ENCODE results near the gene VIM. TPM values are rescaled to one million over a fixed set of nuclear protein-coding genes. Genes with fewer than 3 reads are reported as not detected.
"Not testable (repeated sequence)": the region's sequence is repeated elsewhere in the genome, so short reads cannot be mapped to it uniquely, and the experiment has no call there.

VIM gene
- total and polyA plus RNA-seq, 4 donors, result 800 to 1,640 (median 1,361) TPM

- Histone ChIP-seq H3K4me3 (no peak overlapping the region), H3K27ac (ENCODE audit: low read depth in 1 of 2, low read length in 1 of 2) (no peak overlapping the region), H3K9me3 (ENCODE audit: control insufficient read depth in 4 of 4, insufficient read depth in 3 of 4, low read length in 3 of 4) (no peaks in the 10 kb centered on the region), H3K4me1 (ENCODE audit: control insufficient read depth in 5 of 5, insufficient read depth in 5 of 5, low read length in 5 of 5) (no peaks in the 10 kb centered on the region), H3K36me3 (ENCODE audit: control insufficient read depth in 4 of 4, insufficient read depth in 4 of 4, low read length in 4 of 4) (no peaks in the 10 kb centered on the region), H3K27me3 (ENCODE audit: control insufficient read depth in 3 of 3, insufficient read depth in 3 of 3, low read length in 2 of 3) (no peaks in the 10 kb centered on the region), H3K9ac (ENCODE audit: insufficient read depth in 1 of 2, low read length in 2 of 2) (no peak overlapping the region)
- no peak for TF ChIP-seq CTCF (IDR thresholded peaks at IDR 0.05; ENCODE audit: control extremely low read depth, extremely low read depth)
- ATAC-seq (ENCODE audit: insufficient read depth, low FRiP score) (no peak), DNase-seq (no peak)
- 90 to 97% methylated on average over 1 of the region's 1 CpG for WGBS, 2 donors
Measured at GRCh38 chr10:17247210-17247609, 19.2 kb downstream of the VIM start.

- Histone ChIP-seq H3K9me3 (ENCODE audit: control insufficient read depth in 4 of 4, insufficient read depth in 3 of 4, low read length in 3 of 4) (no peaks in the 10 kb centered on the region), H3K27me3 (ENCODE audit: control insufficient read depth in 3 of 3, insufficient read depth in 3 of 3, low read length in 2 of 3) (no peaks in the 10 kb centered on the region), H3K9ac (ENCODE audit: insufficient read depth in 1 of 2, low read length in 2 of 2) (no peak overlapping the region), H3K27ac (ENCODE audit: low read depth in 1 of 2, low read length in 1 of 2) (no peak overlapping the region), H3K4me3 (no peak overlapping the region), H3K4me1 (ENCODE audit: control insufficient read depth in 5 of 5, insufficient read depth in 5 of 5, low read length in 5 of 5) (no peaks in the 10 kb centered on the region), H3K36me3 (ENCODE audit: control insufficient read depth in 4 of 4, insufficient read depth in 4 of 4, low read length in 4 of 4) (no peaks in the 10 kb centered on the region)
- no peak for TF ChIP-seq CTCF (IDR thresholded peaks at IDR 0.05; ENCODE audit: control extremely low read depth, extremely low read depth)
- 59 to 89% methylated on average over 1 of the region's 1 CpG for WGBS, 2 donors
- no peak for DNase-seq
- ATAC-seq (ENCODE audit: insufficient read depth, low FRiP score), result no peak
Measured at GRCh38 chr10:17248964-17249363, 20.9 kb downstream of the VIM start.

- H3K4me3 ChIP-seq, result no peak overlapping the region
- ATAC-seq (ENCODE audit: insufficient read depth, low FRiP score) (no peak), DNase-seq (no peak)
- no peaks in the 10 kb centered on the region for H3K4me1 ChIP-seq (ENCODE audit: control insufficient read depth in 5 of 5, insufficient read depth in 5 of 5, low read length in 5 of 5)
- no peak overlapping the region for H3K27ac ChIP-seq (ENCODE audit: low read depth in 1 of 2, low read length in 1 of 2)
- TF ChIP-seq CTCF (IDR thresholded peaks at IDR 0.05; ENCODE audit: control extremely low read depth, extremely low read depth), result no peak
- H3K36me3 ChIP-seq (ENCODE audit: control insufficient read depth in 4 of 4, insufficient read depth in 4 of 4, low read length in 4 of 4), result no peaks in the 10 kb centered on the region
- H3K9me3 ChIP-seq (ENCODE audit: control insufficient read depth in 4 of 4, insufficient read depth in 3 of 4, low read length in 3 of 4), result no peaks in the 10 kb centered on the region
- H3K27me3 ChIP-seq (ENCODE audit: control insufficient read depth in 3 of 3, insufficient read depth in 3 of 3, low read length in 2 of 3), result no peaks in the 10 kb centered on the region
- no peak overlapping the region for H3K9ac ChIP-seq (ENCODE audit: insufficient read depth in 1 of 2, low read length in 2 of 2)
- 69 to 81% methylated on average over 4 of the region's 4 CpGs for WGBS, 2 donors
Measured at GRCh38 chr10:17249820-17250219, 21.8 kb downstream of the VIM start.

GRCh38 chr10:17250736-17251135 is 22.7 kb downstream of the VIM start:
- no peaks in the 10 kb centered on the region for H3K4me1 ChIP-seq (ENCODE audit: control insufficient read depth in 5 of 5, insufficient read depth in 5 of 5, low read length in 5 of 5)
- peak; percentile 5 for TF ChIP-seq CTCF (IDR thresholded peaks at IDR 0.05; ENCODE audit: control extremely low read depth, extremely low read depth)
- no peak overlapping the region for H3K9ac ChIP-seq (ENCODE audit: insufficient read depth in 1 of 2, low read length in 2 of 2)
- no peak overlapping the region for H3K27ac ChIP-seq (ENCODE audit: low read depth in 1 of 2, low read length in 1 of 2)
- H3K27me3 ChIP-seq (ENCODE audit: control insufficient read depth in 3 of 3, insufficient read depth in 3 of 3, low read length in 2 of 3), result no peaks in the 10 kb centered on the region
- ATAC-seq (ENCODE audit: insufficient read depth, low FRiP score) (no peak), DNase-seq (no peak)
- no peaks in the 10 kb centered on the region for H3K36me3 ChIP-seq (ENCODE audit: control insufficient read depth in 4 of 4, insufficient read depth in 4 of 4, low read length in 4 of 4)
- 96 to 98% methylated on average over 2 of the region's 2 CpGs for WGBS, 2 donors
- H3K9me3 ChIP-seq (ENCODE audit: control insufficient read depth in 4 of 4, insufficient read depth in 3 of 4, low read length in 3 of 4), result no peaks in the 10 kb centered on the region
- H3K4me3 ChIP-seq, result no peak overlapping the region

- not testable (repeated sequence) for ATAC-seq (ENCODE audit: insufficient read depth, low FRiP score); H3K27ac ChIP-seq (ENCODE audit: low read depth in 1 of 2, low read length in 1 of 2); DNase-seq; H3K27me3 ChIP-seq (ENCODE audit: control insufficient read depth in 3 of 3, insufficient read depth in 3 of 3, low read length in 2 of 3); H3K9me3 ChIP-seq (ENCODE audit: control insufficient read depth in 4 of 4, insufficient read depth in 3 of 4, low read length in 3 of 4); H3K9ac ChIP-seq (ENCODE audit: insufficient read depth in 1 of 2, low read length in 2 of 2); H3K4me3 ChIP-seq; H3K36me3 ChIP-seq (ENCODE audit: control insufficient read depth in 4 of 4, insufficient read depth in 4 of 4, low read length in 4 of 4)
- WGBS, 2 donors, result 83 to 93% methylated on average over 2 of the region's 2 CpGs
- peaks cover 0 to 11% (median 0%) of the 10 kb centered on the region in 5 donors for H3K4me1 ChIP-seq (ENCODE audit: control insufficient read depth in 5 of 5, insufficient read depth in 5 of 5, low read length in 5 of 5)
Measured at GRCh38 chr10:17254543-17255050, 26.6 kb downstream of the VIM start.

Measured in lung (tissue), 12 donors.